Parathyroid adenoma (tissue), 2 donors: ENCODE results near the gene TBCA.

Source experiments
- H2AFZ ChIP-seq: fragments of 300-600 bp; sonication (generic); one replicate; pipeline ENCODE4 v1.7.0; 2017; ENCODE audit warnings: antibody characterized with exemption, mild to moderate bottlenecking
- H3K27ac ChIP-seq: fragments of 300-600 bp; sonication (generic); one replicate; pipeline ENCODE4 v1.7.0; 2017
- H3K27me3 ChIP-seq: fragments of 300-600 bp; sonication (generic); one replicate; pipeline ENCODE4 v1.7.0; 2017; ENCODE audit warnings: low read length; ENCODE audit not compliant: control insufficient read depth, insufficient read depth
- H3K36me3 ChIP-seq: fragments of 300-600 bp; sonication (generic); one replicate; pipeline ENCODE4 v1.7.0; 2017; ENCODE audit warnings: low read length; ENCODE audit not compliant: control insufficient read depth, insufficient read depth
- H3K4me1 ChIP-seq: fragments of 300-600 bp; sonication (generic); one replicate; pipeline ENCODE4 v1.7.0; 2017; ENCODE audit warnings: control low read depth
- H3K4me2 ChIP-seq: fragments of 300-600 bp; sonication (generic); one replicate; pipeline ENCODE4 v1.7.0; 2017; ENCODE audit warnings: low read length
- H3K4me3 ChIP-seq: fragments of 300-600 bp; sonication (generic); one replicate; pipeline ENCODE4 v1.7.0; 2017; ENCODE audit warnings: low read depth, low read length
- H3K79me2 ChIP-seq: fragments of 300-600 bp; sonication (generic); one replicate; pipeline ENCODE4 v1.7.0; 2017; ENCODE audit warnings: control low read depth
- H3K9ac ChIP-seq: fragments of 300-600 bp; sonication (generic); one replicate; pipeline ENCODE4 v1.7.0; 2017; ENCODE audit warnings: mild to moderate bottlenecking
- H3K9me3 ChIP-seq: fragments of 300-600 bp; sonication (generic); one replicate; pipeline ENCODE4 v1.7.0; 2017; ENCODE audit warnings: low read length; ENCODE audit not compliant: control insufficient read depth
- TF ChIP-seq, protein P1 (sequence below): fragments of 300-600 bp; sonication (generic); IDR thresholded peaks from one replicate; pipeline ENCODE4 v1.7.0; 2017; ENCODE audit warnings: antibody characterized with exemption, mild to moderate bottlenecking
- donor health status: primary hyperparathyroidism.

TBCA gene

DNA sequence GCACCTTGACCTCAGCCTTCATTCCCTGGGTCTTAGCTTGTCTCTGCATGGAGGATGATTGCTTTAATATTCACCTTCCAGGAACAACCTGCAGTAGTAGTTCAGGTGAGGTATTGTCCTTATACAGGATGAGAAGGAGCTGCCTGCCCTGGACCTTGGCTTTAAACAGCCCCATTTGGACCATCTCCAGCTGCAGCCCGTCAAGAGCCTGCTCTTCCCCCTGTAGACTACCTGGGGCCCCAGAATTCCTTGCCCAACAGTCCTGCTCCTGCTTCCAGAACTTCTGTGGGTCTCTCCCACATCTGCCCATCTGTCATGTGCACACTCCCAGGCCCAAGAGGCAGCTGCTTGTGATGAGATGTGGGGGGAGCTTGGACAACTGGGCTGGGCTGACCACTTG is 125.5 kb downstream of the TBCA start:
- Histone ChIP-seq H3K36me3 (no peaks in the 10 kb centered on the region), H3K27me3 (no peaks in the 10 kb centered on the region), H3K9ac (no peak overlapping the region), H3K9me3 (no peaks in the 10 kb centered on the region), H3K4me2 (no peak overlapping the region), H2AFZ (no peak overlapping the region), H3K27ac (no peak overlapping the region), H3K79me2 (no peaks in the 10 kb centered on the region), H3K4me1 (no peaks in the 10 kb centered on the region), H3K4me3 (no peak overlapping the region)
- TF ChIP-seq, protein P1, sequence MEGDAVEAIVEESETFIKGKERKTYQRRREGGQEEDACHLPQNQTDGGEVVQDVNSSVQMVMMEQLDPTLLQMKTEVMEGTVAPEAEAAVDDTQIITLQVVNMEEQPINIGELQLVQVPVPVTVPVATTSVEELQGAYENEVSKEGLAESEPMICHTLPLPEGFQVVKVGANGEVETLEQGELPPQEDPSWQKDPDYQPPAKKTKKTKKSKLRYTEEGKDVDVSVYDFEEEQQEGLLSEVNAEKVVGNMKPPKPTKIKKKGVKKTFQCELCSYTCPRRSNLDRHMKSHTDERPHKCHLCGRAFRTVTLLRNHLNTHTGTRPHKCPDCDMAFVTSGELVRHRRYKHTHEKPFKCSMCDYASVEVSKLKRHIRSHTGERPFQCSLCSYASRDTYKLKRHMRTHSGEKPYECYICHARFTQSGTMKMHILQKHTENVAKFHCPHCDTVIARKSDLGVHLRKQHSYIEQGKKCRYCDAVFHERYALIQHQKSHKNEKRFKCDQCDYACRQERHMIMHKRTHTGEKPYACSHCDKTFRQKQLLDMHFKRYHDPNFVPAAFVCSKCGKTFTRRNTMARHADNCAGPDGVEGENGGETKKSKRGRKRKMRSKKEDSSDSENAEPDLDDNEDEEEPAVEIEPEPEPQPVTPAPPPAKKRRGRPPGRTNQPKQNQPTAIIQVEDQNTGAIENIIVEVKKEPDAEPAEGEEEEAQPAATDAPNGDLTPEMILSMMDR, result no peak

DNA sequence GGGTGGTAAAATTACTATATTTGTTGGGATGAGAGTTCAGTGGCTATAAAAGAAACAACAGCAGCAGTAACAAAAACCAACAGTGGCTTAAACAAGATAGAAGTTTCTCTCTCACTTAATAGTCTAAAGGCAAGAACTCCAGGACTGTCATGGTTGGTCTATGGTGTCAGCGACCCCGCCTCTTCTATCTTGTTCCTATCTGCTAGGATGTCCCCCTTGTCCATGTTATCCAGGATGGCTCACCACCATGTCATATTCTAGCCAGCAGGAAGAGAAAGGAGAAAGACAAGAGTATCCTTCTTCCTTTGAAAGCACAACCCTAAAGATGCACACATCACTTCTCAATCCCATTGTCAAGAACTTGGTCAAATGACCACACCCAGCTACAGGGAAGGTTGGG is 126.4 kb downstream of the TBCA start:
- Histone ChIP-seq H3K4me2 (no peak overlapping the region), H3K9me3 (no peaks in the 10 kb centered on the region), H3K79me2 (no peaks in the 10 kb centered on the region), H3K27me3 (no peaks in the 10 kb centered on the region), H3K4me3 (no peak overlapping the region), H3K27ac (no peak overlapping the region), H3K9ac (no peak overlapping the region), H3K36me3 (no peaks in the 10 kb centered on the region), H3K4me1 (no peaks in the 10 kb centered on the region), H2AFZ (no peak overlapping the region)
- TF ChIP-seq, protein P1, result no peak

DNA sequence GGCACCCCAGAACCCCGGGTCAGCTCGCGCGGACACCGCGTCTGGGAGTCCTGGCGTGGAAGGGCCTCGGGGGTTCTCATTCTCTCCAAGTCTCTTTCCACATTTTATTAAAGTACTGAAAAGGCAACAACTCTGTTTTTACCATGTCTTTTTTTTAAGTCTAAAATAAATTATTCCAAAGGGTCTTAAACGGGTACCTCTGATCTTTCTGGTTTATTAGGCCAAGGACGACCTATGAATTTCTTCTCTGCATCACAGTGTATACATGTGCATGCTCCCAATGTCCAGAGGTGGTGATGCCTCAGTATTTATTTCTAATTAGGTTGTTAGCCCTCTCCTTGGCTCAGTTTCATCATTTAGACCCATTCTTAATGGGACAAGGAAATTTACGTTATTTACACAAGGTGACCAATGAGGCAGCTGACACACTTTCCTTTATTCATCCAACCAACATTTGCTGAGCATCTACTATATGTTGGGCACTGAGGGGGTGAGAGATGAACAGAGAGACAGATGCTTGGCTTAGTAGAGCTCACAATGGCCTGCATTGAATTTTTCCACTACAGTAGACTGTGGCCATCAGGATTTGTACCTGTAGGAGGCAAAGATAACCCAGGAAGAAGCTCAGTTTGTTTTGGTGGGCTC is 130.0 kb downstream of the TBCA start:
- H3K4me2 ChIP-seq, result no peak overlapping the region
- no peaks in the 10 kb centered on the region for H3K4me1 ChIP-seq
- H3K36me3 ChIP-seq, result no peaks in the 10 kb centered on the region
- TF ChIP-seq, protein P1, result no peak
- H3K9ac ChIP-seq, result no peak overlapping the region
- H3K27ac ChIP-seq, result no peak overlapping the region
- no peaks in the 10 kb centered on the region for H3K9me3 ChIP-seq
- no peaks in the 10 kb centered on the region for H3K79me2 ChIP-seq
- no peak overlapping the region for H2AFZ ChIP-seq
- H3K4me3 ChIP-seq, result no peak overlapping the region
- H3K27me3 ChIP-seq, result peaks cover 25% of the 10 kb centered on the region

GRCh38 chr5:77645158-77645994 is 130.8 kb downstream of the TBCA start:
- H3K9ac ChIP-seq, result no peak overlapping the region
- H3K27me3 ChIP-seq, result peaks cover 27% of the 10 kb centered on the region
- H3K79me2 ChIP-seq, result no peaks in the 10 kb centered on the region
- no peaks in the 10 kb centered on the region for H3K9me3 ChIP-seq
- peak overlapping the region; percentile 45 for H2AFZ ChIP-seq
- peak overlapping the region; percentile 56 for H3K4me2 ChIP-seq
- no peak overlapping the region for H3K4me3 ChIP-seq
- H3K4me1 ChIP-seq, result no peaks in the 10 kb centered on the region
- no peak overlapping the region for H3K27ac ChIP-seq
- H3K36me3 ChIP-seq, result no peaks in the 10 kb centered on the region
- TF ChIP-seq, protein P1, result no peak
